ENCODE data around the gene KHNYN.

DNA sequence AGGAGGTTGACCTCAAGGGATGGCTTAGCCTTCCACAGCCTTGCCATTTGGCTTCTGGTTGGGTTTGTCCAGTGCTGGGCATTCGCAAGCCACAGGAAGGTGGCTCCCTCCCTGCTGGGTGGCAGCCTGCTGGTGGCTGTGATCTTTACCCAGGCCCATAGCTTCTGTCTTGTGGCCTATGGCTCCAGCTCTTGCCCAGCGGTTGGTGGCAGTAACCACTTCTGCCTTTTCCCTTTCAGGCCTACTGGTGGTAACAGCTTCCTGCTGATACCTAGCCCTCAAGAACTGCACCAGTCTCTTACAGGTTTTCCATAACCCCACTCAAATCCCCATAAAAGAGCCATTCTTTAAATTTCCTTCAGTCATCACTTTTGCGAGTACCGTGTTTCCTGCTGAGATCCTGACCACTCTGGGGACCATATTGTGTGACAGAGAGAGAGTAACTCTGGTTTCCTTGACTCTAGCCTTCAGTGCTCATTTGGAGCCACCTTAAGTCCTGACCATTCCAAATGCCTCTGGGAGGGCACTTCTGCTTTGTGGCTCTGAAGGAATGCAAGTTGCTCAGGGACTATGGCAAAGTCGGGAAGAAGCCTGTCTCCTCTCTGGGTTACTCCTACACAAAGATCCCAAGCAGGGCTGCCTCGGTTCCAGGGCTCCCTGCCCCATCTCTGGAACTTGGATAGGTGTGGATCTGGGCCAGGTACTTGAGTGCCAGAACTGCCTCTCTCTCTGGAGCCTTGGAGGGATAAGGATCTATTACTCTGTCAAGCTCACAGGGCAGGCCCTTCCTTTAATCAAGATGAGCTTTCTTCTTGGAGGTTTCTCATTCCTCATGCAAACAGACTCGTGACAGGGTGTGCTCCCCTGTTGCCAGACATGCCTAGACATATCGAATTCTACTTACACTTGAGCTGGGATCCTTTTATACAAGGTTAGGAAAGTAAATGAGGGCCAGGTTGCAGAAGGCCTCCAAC lies 33.9 kb upstream of the KHNYN start:
- TF ChIP-seq, protein P1, sequence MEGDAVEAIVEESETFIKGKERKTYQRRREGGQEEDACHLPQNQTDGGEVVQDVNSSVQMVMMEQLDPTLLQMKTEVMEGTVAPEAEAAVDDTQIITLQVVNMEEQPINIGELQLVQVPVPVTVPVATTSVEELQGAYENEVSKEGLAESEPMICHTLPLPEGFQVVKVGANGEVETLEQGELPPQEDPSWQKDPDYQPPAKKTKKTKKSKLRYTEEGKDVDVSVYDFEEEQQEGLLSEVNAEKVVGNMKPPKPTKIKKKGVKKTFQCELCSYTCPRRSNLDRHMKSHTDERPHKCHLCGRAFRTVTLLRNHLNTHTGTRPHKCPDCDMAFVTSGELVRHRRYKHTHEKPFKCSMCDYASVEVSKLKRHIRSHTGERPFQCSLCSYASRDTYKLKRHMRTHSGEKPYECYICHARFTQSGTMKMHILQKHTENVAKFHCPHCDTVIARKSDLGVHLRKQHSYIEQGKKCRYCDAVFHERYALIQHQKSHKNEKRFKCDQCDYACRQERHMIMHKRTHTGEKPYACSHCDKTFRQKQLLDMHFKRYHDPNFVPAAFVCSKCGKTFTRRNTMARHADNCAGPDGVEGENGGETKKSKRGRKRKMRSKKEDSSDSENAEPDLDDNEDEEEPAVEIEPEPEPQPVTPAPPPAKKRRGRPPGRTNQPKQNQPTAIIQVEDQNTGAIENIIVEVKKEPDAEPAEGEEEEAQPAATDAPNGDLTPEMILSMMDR (IDR thresholded peaks at IDR 0.05) = no peak
- TF ChIP-seq EP300 (IDR thresholded peaks at IDR 0.05; ENCODE audit: low read depth) = no peak
- no peak for TF ChIP-seq POLR2A (IDR thresholded peaks at IDR 0.05)
